WERI-Rb-1 (cell line): ENCODE results near the gene E4F1.

Source experiments
- DNase-seq: peaks from one replicate; pipeline ENCODE4 v3.0.0-alpha.2; 2020
- H3K27ac ChIP-seq: fragments of 250-450 bp; sonication (Bioruptor Pico); 2 replicates; pipeline ENCODE4 v1.5.1; 2020; ENCODE audit warnings: mild to moderate bottlenecking, moderate library complexity
- H3K27me3 ChIP-seq: fragments of 250-450 bp; sonication (Bioruptor Pico); 2 replicates; pipeline ENCODE4 v1.5.1; 2021; ENCODE audit warnings: mild to moderate bottlenecking, low read depth, moderate library complexity; ENCODE audit not compliant: insufficient read depth, severe bottlenecking
- H3K36me3 ChIP-seq: fragments of 250-450 bp; sonication (Bioruptor Pico); 2 replicates; pipeline ENCODE4 v1.5.1; 2020; ENCODE audit warnings: mild to moderate bottlenecking, moderate library complexity
- H3K4me3 ChIP-seq: 2 replicates; pipeline ENCODE4 v1.5.1; 2011; ENCODE audit warnings: low read depth, mild to moderate bottlenecking, control low read depth, low read length
- H3K9me3 ChIP-seq: fragments of 250-450 bp; sonication (Bioruptor Pico); 2 replicates; pipeline ENCODE4 v1.5.1; 2021; ENCODE audit warnings: mild to moderate bottlenecking, moderate library complexity; ENCODE audit not compliant: severe bottlenecking
- TF ChIP-seq, protein P1 (sequence below): IDR thresholded peaks from 2 replicates; pipeline ENCODE4 v1.5.1; 2011; ENCODE audit warnings: low read depth, mild to moderate bottlenecking, control low read depth, inconsistent platforms, low read length

Gene E4F1

DNA sequence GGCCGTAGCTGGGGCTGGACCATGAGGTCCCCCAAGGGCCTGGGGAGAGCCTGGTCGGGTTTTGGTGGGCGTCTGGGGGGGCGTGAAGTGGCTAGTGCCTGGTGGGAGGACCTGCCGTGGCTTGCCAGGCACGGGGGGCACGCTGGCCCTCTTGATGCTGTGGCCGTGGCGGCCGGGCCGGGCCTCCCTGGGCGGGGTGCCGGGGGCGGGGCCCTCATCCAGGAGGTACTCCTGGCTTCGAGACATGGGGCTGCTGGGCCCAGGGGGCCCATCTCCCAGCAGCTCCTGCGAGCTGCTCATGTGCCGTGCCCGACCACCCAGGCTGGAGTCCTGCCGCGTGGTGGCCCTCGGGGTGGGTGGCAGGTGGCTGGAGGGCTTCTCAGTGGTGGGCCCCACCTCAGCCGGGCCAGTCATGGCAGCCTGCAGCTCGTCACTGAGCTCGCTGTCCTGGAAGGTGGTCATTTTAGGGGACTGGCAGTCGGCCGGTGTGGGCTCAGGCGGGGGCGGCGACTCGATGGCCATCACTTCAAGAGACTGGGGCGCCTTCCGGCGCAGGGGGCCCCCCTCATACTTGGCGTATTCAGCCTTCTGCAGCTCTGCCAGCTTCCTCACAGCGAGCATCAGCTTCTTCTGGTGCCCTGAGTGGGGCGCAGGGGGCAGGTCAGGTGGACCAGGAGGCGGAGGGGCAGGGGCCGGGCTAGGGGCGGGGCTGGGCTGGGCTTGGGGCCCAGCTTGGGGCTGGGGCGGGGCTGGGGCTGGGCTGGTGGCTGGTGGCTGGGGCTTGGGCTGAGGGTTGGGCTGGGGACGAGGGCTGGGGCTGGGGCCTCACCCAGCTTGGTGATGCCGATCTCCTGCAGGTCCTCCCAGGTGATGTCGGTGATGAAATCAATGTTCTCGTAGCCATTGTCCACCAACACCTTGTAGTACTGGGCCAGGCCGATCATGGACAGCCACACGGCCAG lies 42.1 kb upstream of the E4F1 start:
- Histone ChIP-seq H3K36me3 (peaks cover 62% of the 10 kb centered on the region), H3K9me3 (no peaks in the 10 kb centered on the region), H3K4me3 (no peak overlapping the region), H3K27ac (no peak overlapping the region), H3K27me3 (no peaks in the 10 kb centered on the region)
- DNase-seq = no peak
- TF ChIP-seq, protein P1, sequence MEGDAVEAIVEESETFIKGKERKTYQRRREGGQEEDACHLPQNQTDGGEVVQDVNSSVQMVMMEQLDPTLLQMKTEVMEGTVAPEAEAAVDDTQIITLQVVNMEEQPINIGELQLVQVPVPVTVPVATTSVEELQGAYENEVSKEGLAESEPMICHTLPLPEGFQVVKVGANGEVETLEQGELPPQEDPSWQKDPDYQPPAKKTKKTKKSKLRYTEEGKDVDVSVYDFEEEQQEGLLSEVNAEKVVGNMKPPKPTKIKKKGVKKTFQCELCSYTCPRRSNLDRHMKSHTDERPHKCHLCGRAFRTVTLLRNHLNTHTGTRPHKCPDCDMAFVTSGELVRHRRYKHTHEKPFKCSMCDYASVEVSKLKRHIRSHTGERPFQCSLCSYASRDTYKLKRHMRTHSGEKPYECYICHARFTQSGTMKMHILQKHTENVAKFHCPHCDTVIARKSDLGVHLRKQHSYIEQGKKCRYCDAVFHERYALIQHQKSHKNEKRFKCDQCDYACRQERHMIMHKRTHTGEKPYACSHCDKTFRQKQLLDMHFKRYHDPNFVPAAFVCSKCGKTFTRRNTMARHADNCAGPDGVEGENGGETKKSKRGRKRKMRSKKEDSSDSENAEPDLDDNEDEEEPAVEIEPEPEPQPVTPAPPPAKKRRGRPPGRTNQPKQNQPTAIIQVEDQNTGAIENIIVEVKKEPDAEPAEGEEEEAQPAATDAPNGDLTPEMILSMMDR = no peak

DNA sequence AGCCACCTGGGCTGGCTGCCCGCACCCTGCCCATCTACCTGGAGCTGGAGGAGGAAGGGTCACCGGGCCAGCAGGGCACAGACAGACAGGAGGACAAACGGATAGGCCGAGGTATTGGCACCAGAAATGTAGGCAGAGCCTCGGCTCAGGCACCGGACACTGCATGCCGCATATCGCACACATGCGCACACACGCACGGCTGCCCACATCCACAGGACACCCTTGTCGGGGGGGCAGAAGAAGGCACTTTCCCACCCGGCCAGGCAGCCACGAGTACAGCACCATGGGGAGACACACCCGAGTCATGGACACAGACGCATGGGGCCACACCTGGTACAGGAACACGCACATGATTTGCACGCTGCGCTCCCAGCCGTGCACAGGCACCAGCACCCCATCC lies 41.4 kb upstream of the E4F1 start:
- H3K9me3 ChIP-seq = no peaks in the 10 kb centered on the region
- no peaks in the 10 kb centered on the region for H3K27me3 ChIP-seq
- peaks cover 63% of the 10 kb centered on the region for H3K36me3 ChIP-seq
- no peak overlapping the region for H3K27ac ChIP-seq
- no peak overlapping the region for H3K4me3 ChIP-seq
- TF ChIP-seq, protein P1 = no peak
- no peak for DNase-seq

DNA sequence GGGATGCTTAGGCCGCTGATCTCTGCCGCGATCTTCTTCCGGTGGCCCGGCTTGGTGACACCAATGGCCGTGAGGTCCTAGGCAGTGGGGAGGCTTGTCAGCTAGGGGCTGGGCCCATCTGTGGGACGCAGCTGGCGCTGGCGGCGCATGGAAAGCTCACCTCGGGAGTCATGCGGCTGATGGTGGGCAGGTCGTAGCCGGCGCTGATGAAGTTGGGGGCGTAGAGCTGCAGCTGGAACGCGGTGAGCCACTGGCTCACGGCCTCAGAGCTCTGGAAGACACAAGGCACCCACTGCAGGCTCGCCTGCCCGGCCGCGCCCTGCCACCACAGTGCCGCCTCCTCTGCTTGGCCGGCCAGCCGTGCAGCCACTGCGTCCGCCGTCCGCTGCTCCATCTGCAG lies 39.7 kb upstream of the E4F1 start:
- TF ChIP-seq, protein P1 = no peak
- no peak overlapping the region for H3K27ac ChIP-seq
- no peak for DNase-seq

DNA sequence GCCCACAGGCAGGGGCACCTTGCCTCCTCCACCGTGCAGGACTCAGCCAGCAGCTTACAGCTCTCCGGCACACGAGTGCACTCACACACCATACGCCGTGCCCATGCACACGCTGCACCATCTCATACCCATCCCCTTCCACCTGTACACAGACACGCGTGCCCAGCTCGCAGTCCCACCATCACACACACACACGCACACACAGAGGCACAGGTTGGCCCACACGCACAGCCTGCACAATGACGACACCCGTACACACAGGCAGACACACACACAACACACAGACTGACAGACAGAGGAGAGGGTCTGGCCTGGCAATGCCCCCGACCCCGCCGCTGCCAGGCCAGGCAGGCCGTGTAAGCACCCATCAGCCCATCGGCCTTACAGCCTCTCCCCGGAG lies 39.0 kb upstream of the E4F1 start:
- no peaks in the 10 kb centered on the region for H3K9me3 ChIP-seq
- TF ChIP-seq, protein P1 = no peak
- DNase-seq = no peak
- H3K27ac ChIP-seq = no peak overlapping the region
- peaks cover 60% of the 10 kb centered on the region for H3K36me3 ChIP-seq
- no peak overlapping the region for H3K4me3 ChIP-seq
- no peaks in the 10 kb centered on the region for H3K27me3 ChIP-seq

More for the DNA sequence above, 39.7 kb upstream of the E4F1 start:
- Histone ChIP-seq H3K4me3 (no peak overlapping the region), H3K27me3 (no peaks in the 10 kb centered on the region), H3K36me3 (peaks cover 55% of the 10 kb centered on the region), H3K9me3 (no peaks in the 10 kb centered on the region)

DNA sequence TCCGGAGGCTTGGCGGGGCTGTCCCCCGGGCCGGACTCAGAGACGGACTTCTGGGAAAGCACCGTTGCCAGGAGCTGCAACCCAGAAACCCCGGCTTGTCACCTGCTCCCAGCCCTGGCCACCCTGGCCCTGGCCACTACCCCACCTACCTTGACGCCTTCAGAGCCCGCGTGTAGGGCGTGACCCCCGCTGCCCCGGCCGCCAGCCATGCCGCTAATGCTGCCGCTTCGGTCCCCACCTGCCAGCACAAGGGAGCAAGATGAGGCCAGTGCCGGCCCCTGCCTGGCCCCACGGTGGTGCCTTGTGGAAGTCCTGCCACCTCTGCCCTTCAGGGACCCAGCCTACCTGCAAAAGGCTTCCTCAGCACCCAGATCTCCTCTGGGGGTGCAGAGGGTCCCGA lies 38.4 kb upstream of the E4F1 start:
- Histone ChIP-seq H3K27ac (no peak overlapping the region), H3K36me3 (peaks cover 59% of the 10 kb centered on the region), H3K9me3 (no peaks in the 10 kb centered on the region), H3K4me3 (no peak overlapping the region), H3K27me3 (no peaks in the 10 kb centered on the region)
- DNase-seq = no peak
- TF ChIP-seq, protein P1 = no peak
